Limb (tissue), 2 donors: Measurements from ENCODE around the gene TRIP10.
"Not testable (repeated sequence)": the region's sequence is repeated elsewhere in the genome, so short reads cannot be mapped to it uniquely, and the experiment has no call there.

Experiments
- DNase-seq, 2 donors: peaks; one replicate each; pipeline ENCODE4 v3.0.0-alpha.2; 2016; ENCODE audit errors: extremely low spot score in 2 of 2

Gene TRIP10

DNA sequence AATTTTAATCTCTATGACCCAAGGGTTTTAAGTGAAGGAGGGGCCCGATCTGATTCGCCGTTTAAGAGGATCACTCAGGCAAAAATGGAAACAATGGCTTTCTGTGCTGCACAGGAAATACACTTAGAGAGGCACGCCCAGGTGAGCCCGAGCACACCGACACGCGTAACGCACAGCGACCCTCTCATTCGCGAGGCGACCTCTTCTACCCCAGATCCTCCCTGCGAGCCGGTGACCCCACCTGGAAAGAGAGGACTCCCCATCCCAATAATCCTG, 27.5 kb downstream of the TRIP10 start:
- no peak for DNase-seq

DNA sequence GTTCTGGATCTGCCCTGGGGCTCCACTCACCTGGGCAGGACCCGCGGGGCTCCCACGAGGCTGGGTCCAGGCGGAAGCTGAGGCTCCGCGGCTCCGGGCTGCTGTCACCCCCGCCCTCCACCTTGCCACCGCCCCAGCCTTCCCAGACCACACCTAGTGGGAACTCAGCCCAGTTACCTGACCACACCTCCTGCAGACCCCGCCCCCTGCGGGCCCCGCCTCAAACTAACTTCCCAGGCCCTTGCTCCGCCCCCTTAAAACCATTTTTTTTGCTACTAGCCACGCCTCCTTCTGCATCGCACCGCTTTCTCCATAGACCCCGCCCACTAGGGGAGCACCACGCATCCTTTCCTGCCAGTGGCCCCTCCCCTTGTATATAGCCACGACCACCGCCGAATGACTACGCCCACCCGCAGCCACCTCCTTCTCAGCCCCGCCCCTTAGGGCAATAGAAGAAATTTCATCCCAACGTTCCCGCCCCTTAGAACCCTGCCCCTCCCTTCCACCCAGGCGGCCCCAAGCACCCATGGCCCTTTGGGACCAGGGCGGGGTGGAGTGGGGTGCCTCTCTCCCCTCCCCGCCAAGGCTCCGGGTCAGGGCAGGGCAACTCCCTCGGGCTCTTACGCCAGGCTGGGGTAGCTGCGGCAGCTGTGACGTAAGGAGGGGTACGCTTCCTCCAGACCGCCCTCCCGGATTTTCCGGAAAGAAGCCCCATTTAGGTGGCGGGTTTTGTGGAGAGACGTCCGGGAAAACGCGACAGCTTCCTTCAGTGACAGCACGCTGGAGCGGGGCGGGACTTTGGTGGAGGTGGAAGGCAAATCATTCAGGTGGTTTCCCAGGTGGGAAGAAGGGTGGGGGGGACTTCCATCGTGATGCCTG, 28.1 kb downstream of the TRIP10 start, which contains the start of gene SH2D3A:
Gene SH2D3A (minus strand): TSS at position 79 of the 879 bp plus-strand sequence. CDS start 3,687 bp downstream, outside the sequence.
- DNase-seq, result peak in 1 of 2 donors; percentile 72

DNA sequence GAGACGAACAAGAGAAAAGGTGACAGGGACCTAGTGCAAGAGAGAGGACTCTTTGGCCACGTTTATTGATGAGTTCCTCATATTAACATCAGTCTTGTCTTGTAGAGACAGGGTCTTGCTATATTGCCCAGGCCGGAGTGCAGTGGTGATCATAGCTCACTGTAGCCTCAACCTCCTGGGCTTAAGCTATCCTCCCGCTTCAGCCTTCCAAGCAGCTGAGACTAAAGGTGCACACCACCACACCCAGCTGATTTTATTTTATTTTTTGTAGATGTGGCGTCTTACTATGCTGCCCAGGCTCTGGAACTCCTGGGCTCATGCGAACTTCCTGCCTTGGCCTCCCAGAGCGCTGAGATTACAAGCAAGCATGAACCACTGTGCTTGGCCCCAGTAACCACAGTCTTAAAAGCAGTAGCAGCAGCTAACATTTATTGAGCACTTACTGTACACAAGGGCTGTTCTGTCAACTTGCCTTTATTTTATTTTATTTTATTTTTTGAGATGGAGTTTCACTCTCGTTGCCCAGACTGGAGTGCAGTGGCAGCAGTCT, 28.8 kb downstream of the TRIP10 start:
- DNase-seq, result no peak

DNA sequence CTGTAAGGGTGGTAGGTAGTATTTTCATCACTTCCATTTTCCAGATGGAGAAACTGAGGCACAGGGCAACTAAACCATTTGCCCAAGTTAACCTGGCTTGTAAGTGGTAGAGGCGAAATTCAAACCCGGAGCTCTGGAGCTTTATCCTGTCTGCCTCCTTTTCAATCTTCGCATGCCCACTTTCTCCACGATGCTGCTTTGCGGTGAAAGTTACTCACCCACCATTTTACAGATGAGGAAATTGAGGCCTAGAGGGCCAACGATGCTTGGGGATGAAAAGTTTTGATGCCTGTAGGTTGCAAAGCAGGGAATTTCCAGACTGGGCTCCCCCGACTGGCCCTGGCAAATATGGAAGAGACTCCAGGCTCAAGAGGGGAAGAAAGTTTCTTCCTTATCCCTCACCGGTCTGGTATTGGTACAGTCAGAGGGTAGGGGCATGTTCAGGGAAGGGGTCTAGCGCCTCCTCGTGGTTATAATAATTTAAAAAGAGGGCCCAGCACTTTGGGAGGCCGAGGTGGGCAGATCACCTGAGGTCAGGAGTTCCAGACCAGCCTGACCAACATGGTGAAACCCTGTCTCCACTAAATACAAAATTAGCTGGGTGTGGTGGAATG, 29.6 kb downstream of the TRIP10 start:
- DNase-seq, result no peak

DNA sequence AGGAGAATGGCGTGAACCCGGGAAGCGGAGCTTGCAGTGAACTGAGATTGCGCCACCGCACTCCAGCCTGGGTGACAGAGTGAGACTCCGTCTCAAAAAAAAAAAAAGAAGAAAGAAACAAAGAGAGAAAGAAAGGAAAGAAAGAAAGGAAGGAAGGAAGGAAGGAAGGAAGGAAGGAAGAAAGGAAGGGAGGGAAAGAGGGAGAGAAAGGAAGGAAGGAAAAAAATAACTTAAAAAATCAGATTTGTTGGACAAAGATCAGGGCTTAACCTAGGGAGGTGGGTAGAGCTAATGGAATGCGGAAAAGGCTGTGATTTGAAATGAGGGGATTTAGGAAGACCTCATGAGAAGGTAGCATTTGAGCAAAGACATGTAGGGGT, 32.2 kb downstream of the TRIP10 start:
- not testable (repeated sequence) for DNase-seq

- no peak for DNase-seq
Measured at GRCh38 chr19:6772028-6772865, 32.8 kb downstream of the TRIP10 start, which contains the start of gene VAV1. Gene VAV1 (plus strand): TSS chr19:6772708. CDS start chr19:6772808, 100 bp downstream.

DNA sequence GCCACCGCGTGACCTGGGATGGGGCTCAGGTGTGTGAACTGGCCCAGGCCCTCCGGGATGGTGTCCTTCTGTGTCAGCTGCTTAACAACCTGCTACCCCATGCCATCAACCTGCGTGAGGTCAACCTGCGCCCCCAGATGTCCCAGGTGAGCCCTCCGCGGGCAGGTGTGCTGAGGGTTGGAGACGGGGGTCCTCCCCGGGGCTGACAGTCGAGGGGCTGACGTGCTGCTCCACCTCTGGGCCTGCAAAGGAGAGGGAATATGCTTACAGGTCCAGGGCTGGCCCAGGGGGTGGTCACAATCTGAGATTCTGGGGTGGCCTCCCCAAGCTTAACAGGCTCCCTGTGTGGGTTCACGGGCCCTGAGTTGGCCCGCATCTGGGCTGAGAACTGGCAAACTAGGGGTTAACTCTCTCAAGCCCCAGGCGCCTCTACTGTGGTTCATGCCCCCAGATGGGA, 33.4 kb downstream of the TRIP10 start:
- no peak for DNase-seq

DNA sequence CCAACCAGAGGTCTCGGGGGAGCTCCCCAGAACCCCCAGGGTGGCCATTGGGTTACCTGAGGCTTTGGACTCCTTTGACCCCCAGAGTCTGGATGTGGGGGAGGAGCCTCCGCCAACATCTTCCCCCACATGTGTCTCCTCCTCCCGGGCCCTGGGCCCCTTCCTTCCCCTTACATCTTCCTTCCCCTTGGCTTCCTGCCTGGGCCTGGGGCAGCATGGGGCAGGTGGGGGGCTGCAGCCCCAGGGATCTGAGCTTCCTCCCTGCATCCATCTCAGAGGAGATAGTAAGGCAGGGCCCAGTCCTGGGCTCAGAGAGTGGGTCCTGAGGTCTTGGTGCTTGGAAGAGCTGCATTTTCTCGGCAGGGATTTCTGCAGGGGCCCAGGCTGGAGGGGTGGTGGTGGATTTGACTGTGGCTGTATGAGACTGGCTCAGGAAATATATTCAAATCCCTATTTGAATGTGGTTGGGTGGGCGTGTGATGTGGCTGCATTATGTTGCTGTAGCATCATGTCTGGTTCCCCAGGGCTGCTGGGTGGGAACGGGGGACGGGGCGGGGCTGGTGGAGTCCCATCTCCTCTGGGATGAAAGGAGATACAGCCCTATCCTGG, 33.9 kb downstream of the TRIP10 start:
- no peak for DNase-seq

DNA sequence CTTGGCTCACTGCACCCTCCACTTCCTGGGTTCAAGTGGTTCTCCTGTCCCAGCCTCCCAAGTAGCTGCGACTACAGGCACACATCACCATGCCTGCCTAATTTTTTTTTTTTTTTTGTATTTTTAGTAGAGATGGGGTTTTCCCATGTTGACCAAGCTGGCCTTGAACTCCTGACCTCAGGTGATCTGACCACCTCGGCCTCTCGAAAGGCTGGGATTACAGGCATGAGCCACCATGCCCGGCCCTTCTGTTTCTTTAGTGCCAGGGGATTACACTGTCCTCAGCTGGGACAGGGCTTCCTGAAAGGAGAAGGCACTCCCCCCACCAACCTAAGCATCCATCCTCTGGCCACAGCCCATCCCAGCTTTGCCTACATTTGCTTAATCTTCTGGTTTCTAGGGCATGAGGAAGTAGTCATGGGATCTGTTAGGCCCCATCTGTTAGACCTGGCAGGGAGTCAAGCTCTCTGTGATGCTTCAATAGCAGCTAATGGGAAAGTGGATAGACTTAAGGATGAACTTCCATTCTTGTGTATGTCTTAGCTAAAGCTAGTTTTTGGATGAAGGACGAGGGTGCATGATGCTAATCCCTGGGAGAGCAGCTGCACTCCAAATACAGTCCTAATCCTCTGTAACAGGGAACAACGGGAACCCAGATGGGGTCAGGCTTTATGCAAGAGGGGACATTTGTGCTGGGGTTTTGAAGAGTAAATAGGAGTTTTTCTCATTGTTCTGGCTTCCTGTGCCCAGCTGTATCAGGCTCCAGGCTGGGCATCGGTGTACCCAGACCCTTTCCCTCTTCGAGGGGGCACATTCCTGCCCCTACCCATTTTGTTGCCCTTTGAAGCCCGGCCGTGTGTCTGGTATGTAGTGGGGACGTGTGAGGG, 35.6 kb downstream of the TRIP10 start:
- no peak for DNase-seq

DNA sequence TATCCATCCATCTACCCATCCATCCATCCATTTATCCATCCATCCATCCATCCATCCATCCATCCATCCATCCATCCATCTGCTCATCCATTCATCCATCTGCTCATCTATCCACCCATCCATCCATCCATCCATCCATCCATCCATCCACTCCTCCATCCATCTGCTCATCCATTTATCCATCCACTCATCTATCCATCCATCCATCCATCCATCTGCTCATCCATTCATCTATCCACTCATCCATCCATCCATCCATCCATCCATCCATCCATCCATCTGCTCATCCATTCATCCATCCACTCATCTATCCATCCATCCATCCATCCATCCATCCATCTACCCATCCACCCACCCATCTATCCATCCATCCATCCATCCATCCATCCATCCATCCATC, 36.6 kb downstream of the TRIP10 start:
- DNase-seq, result not testable (repeated sequence)

GRCh38 chr19:6776999-6777398, 37.5 kb downstream of the TRIP10 start:
- DNase-seq, result no peak

- DNase-seq, result no peak
Measured at GRCh38 chr19:6777434-6777833, 38.0 kb downstream of the TRIP10 start.

DNA sequence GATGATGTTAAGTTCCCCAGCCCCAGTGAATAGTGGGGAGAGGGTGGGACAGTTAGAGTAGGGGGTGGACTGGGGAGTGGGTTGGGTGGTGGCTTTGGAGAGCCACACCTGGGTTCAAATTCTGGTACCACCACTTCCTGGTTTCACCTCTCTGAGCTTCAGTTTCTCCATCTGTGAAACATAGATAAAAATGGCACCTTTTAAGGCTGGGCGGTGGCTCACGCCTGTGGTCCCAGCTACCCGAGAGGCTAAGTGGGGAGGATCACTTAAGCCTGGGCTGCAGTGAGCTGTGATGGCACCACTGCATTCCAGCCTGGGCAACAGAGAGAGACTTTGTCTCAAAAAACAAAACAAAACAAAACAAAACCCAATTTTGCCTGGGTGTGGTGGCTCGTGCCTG, 38.9 kb downstream of the TRIP10 start:
- DNase-seq, result no peak

GRCh38 chr19:6779206-6779605, 39.7 kb downstream of the TRIP10 start:
- DNase-seq, result no peak

DNA sequence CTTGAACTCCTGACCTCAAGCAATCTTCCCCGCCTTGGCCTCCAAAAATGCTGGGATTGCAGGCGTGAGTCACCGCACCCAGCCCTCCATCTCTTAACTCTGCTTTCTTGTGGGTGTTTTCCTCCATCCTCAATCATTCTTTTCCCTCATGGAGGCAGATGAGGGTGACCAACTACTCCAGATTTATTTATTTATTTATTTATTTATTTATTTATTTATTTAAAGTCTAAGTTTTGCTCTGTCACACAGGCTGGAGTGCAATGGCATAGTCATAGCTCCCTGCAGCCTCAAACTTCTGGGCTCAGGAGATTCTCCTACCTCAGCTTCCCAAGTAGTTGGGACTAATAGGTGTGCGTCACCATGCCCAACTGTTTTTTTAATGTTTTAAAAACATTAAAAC, 47.9 kb downstream of the TRIP10 start:
- no peak for DNase-seq

DNA sequence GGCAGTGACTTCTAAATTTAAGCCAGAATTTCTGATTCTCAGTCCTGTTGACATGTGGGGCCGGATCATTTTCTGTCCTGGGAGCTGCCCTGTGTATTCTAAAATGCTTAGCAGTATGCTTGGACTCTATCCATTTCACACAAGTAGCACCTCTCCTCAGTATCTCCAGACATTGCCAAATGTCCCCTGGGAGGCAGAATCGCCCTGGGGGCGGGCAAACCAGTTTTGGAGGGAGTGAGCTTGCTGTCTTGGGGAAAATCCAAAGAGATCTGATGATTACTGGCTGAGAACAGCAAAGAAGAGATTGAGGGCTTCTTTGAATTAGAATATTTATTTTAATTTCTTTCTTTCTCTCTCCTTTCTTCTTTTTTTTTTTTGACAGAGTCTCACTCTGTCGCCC, 49.4 kb downstream of the TRIP10 start:
- DNase-seq, result no peak

DNA sequence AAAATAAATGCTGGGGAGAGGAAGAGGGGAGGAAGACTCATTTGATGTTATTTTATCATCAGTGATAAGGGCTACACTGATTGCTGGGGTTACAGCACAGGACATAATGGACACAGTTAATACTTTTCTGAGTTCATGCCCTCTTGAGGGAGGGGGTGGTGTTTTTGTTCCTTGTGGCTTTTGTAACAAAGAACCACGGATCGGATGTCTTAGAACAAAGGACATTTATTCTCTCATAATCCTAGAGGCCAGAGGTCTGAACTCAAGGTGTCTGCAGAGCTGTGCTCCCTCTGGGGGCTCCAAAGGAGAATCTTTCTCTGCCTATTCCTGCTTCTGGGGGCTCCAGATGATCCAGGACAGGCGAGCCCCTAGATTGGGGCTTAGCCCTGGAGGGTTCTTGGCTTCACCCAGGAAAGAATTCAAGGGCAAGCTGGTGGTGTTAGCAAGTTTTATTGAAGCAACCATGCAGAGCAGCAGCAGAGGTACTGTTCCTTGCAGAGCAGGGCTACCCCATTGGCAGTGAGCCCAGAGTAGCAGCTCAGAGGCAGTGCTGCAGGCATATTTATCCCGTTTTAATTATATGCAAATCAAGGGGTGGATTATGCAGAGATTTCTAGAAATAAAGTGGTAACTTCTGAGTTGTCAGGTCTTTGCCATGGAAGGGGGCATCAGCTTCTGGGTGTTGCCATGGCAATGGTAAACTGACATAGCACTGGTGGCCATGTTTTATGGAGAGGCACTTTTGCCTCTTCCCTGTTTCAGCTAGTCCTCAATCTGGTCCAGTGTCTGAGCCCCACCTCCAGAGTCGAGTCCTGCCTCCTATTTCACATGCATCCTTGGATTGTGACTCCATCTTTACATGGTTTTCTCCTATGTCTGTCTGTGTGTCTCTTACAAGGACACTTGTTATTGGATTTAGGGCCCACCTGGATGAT, 51.0 kb downstream of the TRIP10 start:
- no peak for DNase-seq

GRCh38 chr19:6791237-6791636, 51.8 kb downstream of the TRIP10 start:
- no peak for DNase-seq

DNA sequence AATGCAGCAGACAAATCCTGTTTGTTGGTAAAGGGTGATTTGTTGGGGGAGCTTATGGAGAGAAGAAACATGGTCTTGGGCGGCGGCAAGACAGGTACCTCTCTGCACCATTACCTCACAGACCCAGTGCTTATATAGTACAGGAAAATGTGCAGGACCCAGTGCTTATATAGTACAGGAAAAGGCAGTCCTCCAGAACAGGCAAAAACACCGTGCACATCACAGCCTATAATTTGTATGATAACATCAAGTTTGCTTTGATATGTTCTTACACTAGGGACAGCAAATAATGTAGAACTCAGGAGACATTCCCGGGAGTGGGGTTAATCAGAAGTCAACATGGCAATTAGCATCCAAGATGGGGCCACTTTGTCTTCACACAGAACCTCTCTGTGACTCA, 53.9 kb downstream of the TRIP10 start:
- no peak for DNase-seq
